Tibial nerve (tissue), 3 donors: ENCODE measurements around the gene TESK1.
"Not testable (repeated sequence)": the region's sequence is repeated elsewhere in the genome, so short reads cannot be mapped to it uniquely, and the experiment has no call there.

ENCODE experiments used
- CTCF ChIP-seq, 5 experiments: fragments of 200-600 bp in 3 of 5; fragments of 450-650 bp in 2 of 5; sonication (generic) in 3 of 5; IDR thresholded peaks; one replicate each; pipeline ENCODE4 v1.5.1; 2016 to 2019; ENCODE audit warnings: antibody characterized with exemption in 5 of 5, mild to moderate bottlenecking in 3 of 5, moderate library complexity in 2 of 5
- POLR2A ChIP-seq, 2 donors: fragments of 450-650 bp; IDR thresholded peaks; one replicate each; pipeline ENCODE4 v1.6.1; 2017; ENCODE audit warnings: antibody characterized with exemption in 2 of 2, mild to moderate bottlenecking in 2 of 2, moderate library complexity in 2 of 2

- TF ChIP-seq CTCF, POLR2A (IDR thresholded peaks at IDR 0.05): not testable (repeated sequence)
These were observed 34.2 kb downstream of the TESK1 start for GRCh38 chr9:35639225-35639624.
